SU-DHL-6 (cell line): Measurements from ENCODE around the gene DST.

Experiments
- H2AFZ ChIP-seq: fragments of 200-600 bp; sonication (generic); 2 replicates; pipeline ENCODE4 v1.6.1; 2014; ENCODE audit warnings: low read depth, mild to moderate bottlenecking, moderate library complexity, mixed read lengths, antibody characterized with exemption, low read length; ENCODE audit not compliant: severe bottlenecking
- H3F3A ChIP-seq: fragments of 200-600 bp; shearing (Covaris generic); 2 replicates; pipeline ENCODE4 v1.6.0; 2016; ENCODE audit warnings: antibody characterized with exemption, mild to moderate bottlenecking; ENCODE audit not compliant: insufficient read depth
- H3K27ac ChIP-seq: fragments of 200-600 bp; sonication (generic); 2 replicates; pipeline ENCODE4 v1.5.1; 2016; ENCODE audit warnings: low read depth, mild to moderate bottlenecking, low read length, moderate library complexity, mixed read lengths
- H3K27me3 ChIP-seq: fragments of 200-600 bp; sonication (generic), shearing (Covaris generic); 2 replicates; pipeline ENCODE4 v1.6.0; 2014; ENCODE audit warnings: mild to moderate bottlenecking, low read length
- H3K36me3 ChIP-seq: fragments of 200-600 bp; sonication (generic); 2 replicates; pipeline ENCODE4 v1.6.1; 2014; ENCODE audit warnings: mild to moderate bottlenecking, low read length, mixed read lengths
- H3K4me2 ChIP-seq: fragments of 300-600, 200-600 bp; shearing (Covaris generic), sonication (generic); 2 replicates; pipeline ENCODE4 v1.6.0; 2014; ENCODE audit warnings: low read length, low read depth, mild to moderate bottlenecking; ENCODE audit not compliant: poor library complexity, severe bottlenecking
- H3K4me3 ChIP-seq: fragments of 200-600 bp; sonication (generic); 2 replicates; pipeline ENCODE4 v1.5.1; 2014; ENCODE audit warnings: antibody characterized with exemption, low read length, mild to moderate bottlenecking, mixed read lengths; ENCODE audit not compliant: insufficient read depth, poor library complexity, severe bottlenecking
- H3K79me2 ChIP-seq: fragments of 200-600 bp; sonication (generic); 2 replicates; pipeline ENCODE4 v1.6.1; 2014; ENCODE audit warnings: mild to moderate bottlenecking, low read length, moderate library complexity; ENCODE audit not compliant: insufficient read depth
- H3K9ac ChIP-seq: fragments of 200-600 bp; sonication (generic); 2 replicates; pipeline ENCODE4 v1.7.0; 2014; ENCODE audit warnings: mild to moderate bottlenecking, low read length
- H3K9me2 ChIP-seq: fragments of 200-600 bp; sonication (generic); replicated peaks from 2 replicates; pipeline ENCODE4 v1.6.1; 2014; ENCODE audit warnings: low read length; ENCODE audit not compliant: insufficient read depth
- H3K9me3 ChIP-seq: fragments of 200-600 bp; sonication (generic); 2 replicates; pipeline ENCODE4 v1.6.1; 2014; ENCODE audit warnings: low read length, mixed read lengths; ENCODE audit not compliant: insufficient read depth
- H4K20me1 ChIP-seq: fragments of 200-600 bp; sonication (generic); 2 replicates; pipeline ENCODE4 v1.6.1; 2014; ENCODE audit warnings: low read depth, mild to moderate bottlenecking, antibody characterized with exemption, low read length, moderate library complexity, mixed read lengths
- EZH2phosphoT487 ChIP-seq: fragments of 200-600 bp; sonication (generic), shearing (Covaris generic); conservative IDR thresholded peaks from 2 replicates; pipeline ENCODE4 v1.6.1; 2018; ENCODE audit warnings: mild to moderate bottlenecking, antibody characterized with exemption, low read length, moderate library complexity, mixed read lengths
- TF ChIP-seq, protein P1 (sequence below): fragments of 200-600 bp; sonication (generic); IDR thresholded peaks from one replicate; pipeline ENCODE4 v1.5.1; 2017; ENCODE audit warnings: antibody characterized with exemption, mild to moderate bottlenecking, low read length, moderate library complexity; ENCODE audit not compliant: insufficient read depth, poor library complexity, severe bottlenecking

Gene DST

DNA sequence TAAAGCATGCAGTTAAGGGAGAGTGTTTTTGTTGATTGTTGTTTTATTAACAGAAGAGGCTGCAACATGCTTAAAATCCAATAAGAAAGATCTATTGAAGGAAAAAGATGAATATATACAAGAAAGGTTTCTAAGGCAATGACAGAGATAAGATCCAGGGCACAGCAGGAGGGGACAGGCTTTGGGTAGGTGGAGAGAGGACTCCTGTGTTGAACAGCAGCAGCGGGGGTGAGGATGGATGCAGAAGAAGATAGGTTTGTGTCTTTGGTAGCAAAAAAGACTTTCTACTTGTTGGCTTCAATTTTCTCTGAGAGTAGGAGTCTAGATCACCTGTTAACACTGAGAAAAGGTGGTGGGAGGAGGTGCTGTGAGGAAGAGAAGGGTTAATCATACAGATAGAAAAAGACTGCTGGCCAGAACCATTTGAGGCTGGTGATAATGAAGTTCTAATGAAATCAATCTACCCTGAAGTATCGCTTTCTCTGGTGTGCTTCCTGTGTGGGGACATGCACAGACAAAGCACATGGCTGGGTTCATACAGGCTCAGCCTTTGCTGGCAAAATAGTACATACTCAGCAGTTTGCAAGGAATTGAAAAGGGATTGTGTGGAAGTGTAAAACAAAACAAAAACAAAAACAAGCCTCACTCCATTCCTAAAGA, 17.2 kb upstream of the DST start:
- Histone ChIP-seq H3F3A (no peaks in the 10 kb centered on the region), H3K9me2 (no peaks in the 10 kb centered on the region), H3K27me3 (no peaks in the 10 kb centered on the region), H3K9me3 (no peaks in the 10 kb centered on the region), H3K27ac (no peak overlapping the region), H3K4me2 (no peak overlapping the region), H3K4me3 (no peak overlapping the region), H3K36me3 (no peaks in the 10 kb centered on the region), H3K9ac (no peak overlapping the region), H2AFZ (no peak overlapping the region), H4K20me1 (no peaks in the 10 kb centered on the region), H3K79me2 (no peaks in the 10 kb centered on the region)
- TF ChIP-seq, protein P1, sequence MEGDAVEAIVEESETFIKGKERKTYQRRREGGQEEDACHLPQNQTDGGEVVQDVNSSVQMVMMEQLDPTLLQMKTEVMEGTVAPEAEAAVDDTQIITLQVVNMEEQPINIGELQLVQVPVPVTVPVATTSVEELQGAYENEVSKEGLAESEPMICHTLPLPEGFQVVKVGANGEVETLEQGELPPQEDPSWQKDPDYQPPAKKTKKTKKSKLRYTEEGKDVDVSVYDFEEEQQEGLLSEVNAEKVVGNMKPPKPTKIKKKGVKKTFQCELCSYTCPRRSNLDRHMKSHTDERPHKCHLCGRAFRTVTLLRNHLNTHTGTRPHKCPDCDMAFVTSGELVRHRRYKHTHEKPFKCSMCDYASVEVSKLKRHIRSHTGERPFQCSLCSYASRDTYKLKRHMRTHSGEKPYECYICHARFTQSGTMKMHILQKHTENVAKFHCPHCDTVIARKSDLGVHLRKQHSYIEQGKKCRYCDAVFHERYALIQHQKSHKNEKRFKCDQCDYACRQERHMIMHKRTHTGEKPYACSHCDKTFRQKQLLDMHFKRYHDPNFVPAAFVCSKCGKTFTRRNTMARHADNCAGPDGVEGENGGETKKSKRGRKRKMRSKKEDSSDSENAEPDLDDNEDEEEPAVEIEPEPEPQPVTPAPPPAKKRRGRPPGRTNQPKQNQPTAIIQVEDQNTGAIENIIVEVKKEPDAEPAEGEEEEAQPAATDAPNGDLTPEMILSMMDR = no peak
- no peak for TF ChIP-seq EZH2phosphoT487

DNA sequence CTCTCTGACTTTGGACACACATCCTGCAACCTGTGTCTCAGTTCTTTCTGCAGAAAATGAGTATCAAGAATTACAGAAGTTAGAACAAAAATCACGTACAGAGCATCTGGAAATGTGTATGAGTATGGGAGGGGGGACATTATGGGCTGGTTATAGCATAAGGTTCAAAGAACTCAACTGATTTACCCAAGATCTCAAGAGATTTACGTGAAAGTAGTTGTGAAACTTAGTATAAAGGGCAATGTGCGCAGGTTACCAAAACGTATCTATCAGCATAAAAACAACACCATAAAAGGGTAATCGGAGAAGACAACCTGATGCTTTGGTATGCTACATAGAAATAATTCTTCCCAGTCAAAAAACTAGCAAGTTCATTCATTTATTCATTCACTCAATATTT, 15.6 kb upstream of the DST start:
- no peaks in the 10 kb centered on the region for H3K79me2 ChIP-seq
- TF ChIP-seq EZH2phosphoT487 = no peak
- TF ChIP-seq, protein P1 = no peak
- H3K9me2 ChIP-seq = no peaks in the 10 kb centered on the region
- no peak overlapping the region for H3K9ac ChIP-seq
- H3K27ac ChIP-seq = no peak overlapping the region
- H3K9me3 ChIP-seq = no peaks in the 10 kb centered on the region
- H3K4me2 ChIP-seq = no peak overlapping the region
- H3K4me3 ChIP-seq = no peak overlapping the region
- no peaks in the 10 kb centered on the region for H3F3A ChIP-seq
- H4K20me1 ChIP-seq = no peaks in the 10 kb centered on the region
- no peak overlapping the region for H2AFZ ChIP-seq
- no peaks in the 10 kb centered on the region for H3K36me3 ChIP-seq
- no peaks in the 10 kb centered on the region for H3K27me3 ChIP-seq

DNA sequence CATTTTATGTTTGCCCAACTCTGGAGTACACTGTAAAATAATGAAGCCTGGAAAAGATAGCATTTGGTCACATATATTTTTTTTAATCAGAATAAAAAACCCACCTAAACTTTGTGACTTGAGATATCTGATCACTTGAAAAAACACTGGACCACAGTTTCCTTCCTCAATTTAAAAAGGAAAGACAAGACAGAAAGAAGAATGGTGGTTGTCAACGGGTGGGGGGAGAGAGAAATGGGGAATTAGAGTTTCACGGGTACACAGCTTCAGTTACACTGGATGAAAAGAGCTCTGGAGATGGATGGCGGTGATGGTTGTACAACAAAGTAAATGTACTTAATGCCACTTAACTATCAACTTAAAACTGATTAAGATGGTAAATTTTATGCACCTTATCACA, 14.7 kb upstream of the DST start:
- H3F3A ChIP-seq = no peaks in the 10 kb centered on the region
- no peaks in the 10 kb centered on the region for H3K79me2 ChIP-seq

More for the DNA sequence above, 14.7 kb upstream of the DST start:
- TF ChIP-seq EZH2phosphoT487 = no peak
- TF ChIP-seq, protein P1 = no peak
- Histone ChIP-seq H3K9me2 (no peaks in the 10 kb centered on the region), H3K36me3 (no peaks in the 10 kb centered on the region), H3K4me2 (no peak overlapping the region), H3K9me3 (no peaks in the 10 kb centered on the region), H3K27me3 (no peaks in the 10 kb centered on the region), H2AFZ (no peak overlapping the region), H4K20me1 (no peaks in the 10 kb centered on the region), H3K27ac (no peak overlapping the region), H3K9ac (no peak overlapping the region), H3K4me3 (no peak overlapping the region)
